ENCODE results near the gene IGFBPL1.
"Not testable (repeated sequence)": the region's sequence is repeated elsewhere in the genome, so short reads cannot be mapped to it uniquely, and the experiment has no call there.

The IGFBPL1 gene

DNA sequence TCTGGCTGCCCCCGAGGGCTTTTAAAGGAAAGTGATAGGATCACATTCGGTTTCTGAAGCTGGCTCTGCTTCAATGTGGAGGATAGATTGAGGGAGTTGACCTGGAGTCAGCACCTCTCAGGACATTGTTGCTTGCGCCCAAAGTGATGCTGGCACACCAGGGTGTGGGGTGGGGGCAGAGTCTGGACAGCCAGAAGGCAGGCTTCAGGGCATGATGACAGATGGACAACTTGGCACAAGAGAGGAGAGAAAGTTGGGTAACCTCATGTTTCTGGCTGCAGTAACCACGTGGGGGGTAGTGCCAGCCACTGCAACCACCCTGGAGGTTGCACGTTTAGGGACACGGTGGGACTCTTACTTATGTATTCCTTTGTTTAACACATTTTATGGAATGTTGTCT is 22.3 kb downstream of the IGFBPL1 start:
- in situ Hi-C loops (cut with MboI; ENCODE audit: low sequenced_read_pairs), result loop anchor here (10.0 kb wide), 1 partner anchor 63 kb away; no protein-coding TSS in a partner anchor

DNA sequence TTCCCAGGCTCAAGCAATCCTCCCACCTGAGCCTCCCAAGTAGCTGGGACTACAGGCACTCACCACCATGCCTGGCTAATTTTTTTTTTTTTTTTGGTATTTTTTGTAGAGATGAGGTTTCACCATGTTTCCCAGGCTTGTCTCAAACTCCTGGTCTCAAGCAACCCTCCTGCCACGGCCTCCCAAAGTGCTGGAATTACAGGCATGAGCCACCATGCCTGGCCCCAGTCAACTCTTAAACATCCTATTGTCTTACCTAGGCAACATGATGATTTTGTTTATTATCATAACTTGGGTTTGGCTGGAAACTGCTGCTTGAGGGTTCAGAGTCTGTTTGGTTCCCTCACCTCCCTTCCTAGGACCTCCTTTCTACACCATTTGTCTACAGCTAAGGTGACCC is 25.1 kb downstream of the IGFBPL1 start:
- in situ Hi-C loops (cut with MboI; ENCODE audit: low sequenced_read_pairs), result not testable (repeated sequence)

GRCh38 chr9:38396371-38396671 is 27.9 kb downstream of the IGFBPL1 start:
- in situ Hi-C loops (cut with MboI; ENCODE audit: low sequenced_read_pairs), result no loop called here

GRCh38 chr9:38395653-38396370 is 28.4 kb downstream of the IGFBPL1 start:
- in situ Hi-C loops (cut with MboI; ENCODE audit: low sequenced_read_pairs), result no loop called here

- in situ Hi-C loops (cut with MboI; ENCODE audit: low sequenced_read_pairs), result no loop called here
Observed at GRCh38 chr9:38394416-38394815, 29.8 kb downstream of the IGFBPL1 start.

- in situ Hi-C loops (cut with MboI; ENCODE audit: low sequenced_read_pairs), result no loop called here
Observed at GRCh38 chr9:38393128-38393796, 31.0 kb downstream of the IGFBPL1 start.

GRCh38 chr9:38392235-38393127 is 31.8 kb downstream of the IGFBPL1 start, which contains the start of gene ALDH1B1:
Gene ALDH1B1 (plus strand): TSS chr9:38392702. CDS start chr9:38395749, 3,047 bp downstream.
- in situ Hi-C loops (cut with MboI; ENCODE audit: low sequenced_read_pairs), result no loop called here

- in situ Hi-C loops (cut with MboI; ENCODE audit: low sequenced_read_pairs), result no loop called here
Observed at GRCh38 chr9:38391278-38392118, 32.8 kb downstream of the IGFBPL1 start.

DNA sequence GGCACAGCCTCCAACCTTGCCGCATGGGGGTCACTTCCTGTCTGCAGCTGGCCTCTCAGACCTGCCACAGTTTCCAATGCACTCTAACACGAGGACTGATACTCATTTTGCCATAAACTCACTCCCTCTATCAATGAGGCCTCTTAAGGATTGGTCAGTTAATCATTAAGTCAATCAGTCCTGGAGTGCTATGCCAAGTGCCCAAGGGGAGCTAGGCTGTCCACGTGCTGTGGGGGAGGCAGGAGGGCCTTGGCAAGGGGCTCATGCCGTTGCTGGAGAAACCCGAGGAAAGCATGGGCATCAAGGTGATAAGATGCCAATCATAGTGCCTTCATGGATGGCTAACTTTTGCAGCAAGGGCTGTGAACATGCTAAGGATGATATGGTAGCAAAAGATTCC is 33.4 kb downstream of the IGFBPL1 start:
- in situ Hi-C loops (cut with MboI; ENCODE audit: low sequenced_read_pairs), result no loop called here

DNA sequence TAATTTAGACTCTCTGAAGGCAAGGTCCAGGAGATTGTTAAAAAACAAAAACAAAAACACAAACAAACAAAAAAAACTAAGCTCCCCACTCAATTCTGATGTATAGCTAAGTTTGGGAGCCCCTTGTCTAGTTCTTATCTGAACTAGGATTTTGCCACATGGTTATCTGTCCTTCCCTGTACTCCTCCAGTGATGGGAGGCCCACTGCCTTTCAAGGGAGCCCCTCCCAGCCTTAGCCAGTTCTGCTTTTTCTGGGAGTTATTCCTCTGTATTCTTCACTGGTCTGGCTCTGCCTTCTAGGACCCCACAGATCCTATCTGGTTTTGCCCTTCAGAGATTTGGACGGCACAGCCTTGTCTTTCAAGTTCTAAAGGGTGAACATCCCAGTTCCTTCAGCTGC is 33.8 kb downstream of the IGFBPL1 start:
- in situ Hi-C loops (cut with MboI; ENCODE audit: low sequenced_read_pairs), result no loop called here

DNA sequence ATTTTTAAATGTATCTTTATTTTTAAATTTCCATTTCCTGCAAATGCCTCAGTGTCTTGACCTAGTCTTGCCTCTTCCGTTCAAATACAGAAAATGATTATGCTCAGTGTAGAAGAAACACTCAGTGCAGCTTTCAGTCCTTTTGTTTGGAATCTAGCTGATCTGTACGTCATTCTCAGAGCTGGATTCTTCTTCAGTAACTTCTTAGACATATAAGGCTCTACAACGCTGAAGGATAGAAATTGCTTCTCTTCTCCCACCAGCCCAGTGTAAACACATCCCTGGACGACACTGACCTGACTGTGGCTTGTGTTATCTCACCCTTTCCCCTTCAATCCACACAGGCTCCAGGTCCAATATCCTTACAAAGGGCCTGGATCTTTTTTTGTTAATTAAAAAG is 34.9 kb downstream of the IGFBPL1 start:
- in situ Hi-C loops (cut with MboI; ENCODE audit: low sequenced_read_pairs), result no loop called here

DNA sequence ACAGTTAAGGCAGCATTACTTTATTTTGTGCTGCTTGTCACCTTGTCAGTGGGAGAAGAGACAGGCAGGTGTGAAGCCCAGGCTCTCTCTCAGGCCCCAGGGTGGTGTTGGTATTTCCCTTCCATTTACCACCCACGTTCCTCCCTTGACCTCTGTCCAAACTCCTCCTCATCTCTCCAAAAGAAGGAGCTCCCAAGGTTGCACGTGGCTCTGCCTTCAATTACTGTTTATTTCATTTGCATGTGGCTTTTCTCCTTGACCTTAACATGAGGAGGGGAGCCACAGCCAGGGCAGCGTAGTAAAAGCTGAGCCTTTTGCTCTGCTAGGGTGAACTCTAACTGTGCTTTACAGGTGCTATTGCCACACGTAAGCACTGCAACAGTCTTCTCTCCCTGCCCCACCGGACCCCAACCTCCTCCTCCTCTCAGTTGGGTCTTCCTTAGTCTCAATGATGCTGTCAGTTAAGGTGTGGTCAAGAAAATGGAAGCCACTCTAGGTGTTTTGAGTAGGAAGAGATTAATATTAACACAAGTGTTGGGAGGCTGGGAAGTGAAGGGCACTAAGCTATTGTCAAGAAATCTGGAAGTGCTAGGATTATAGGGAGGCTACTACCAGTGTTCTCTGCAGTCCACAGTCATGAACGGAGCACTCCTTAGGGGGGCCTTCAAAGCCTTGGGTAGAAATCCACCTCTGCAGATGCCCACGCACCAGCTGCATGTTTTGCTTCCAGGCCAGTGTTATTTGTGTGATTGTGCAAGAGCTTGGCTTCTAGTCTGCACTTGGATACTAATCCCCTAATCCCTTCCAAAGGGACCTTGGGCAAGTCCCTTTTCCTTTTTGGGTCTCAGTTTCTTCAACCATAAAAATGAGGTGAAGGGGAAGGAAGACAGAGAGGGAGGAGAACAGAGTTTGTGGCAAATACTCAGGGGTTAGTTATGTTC is 35.7 kb downstream of the IGFBPL1 start:
- in situ Hi-C loops (cut with MboI; ENCODE audit: low sequenced_read_pairs), result no loop called here

DNA sequence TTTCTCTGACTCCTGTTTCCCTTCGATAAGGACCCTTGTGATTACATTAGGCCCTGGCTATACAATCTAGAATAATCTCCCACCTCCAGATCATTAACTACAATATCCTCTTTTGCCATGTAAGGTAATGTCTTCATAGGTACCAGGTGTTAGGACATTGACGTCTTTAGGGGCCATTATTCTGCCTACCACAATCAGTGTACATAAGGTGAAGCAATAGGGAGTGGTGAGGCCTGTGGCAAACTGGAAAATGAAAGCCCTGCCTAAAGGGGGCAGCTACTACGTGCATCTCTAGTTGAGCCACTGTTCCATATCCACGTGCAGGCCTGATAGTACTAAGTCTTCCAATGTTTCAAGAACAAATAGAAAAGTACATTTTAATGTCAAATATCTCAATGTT is 36.5 kb downstream of the IGFBPL1 start:
- in situ Hi-C loops (cut with MboI; ENCODE audit: low sequenced_read_pairs), result no loop called here

DNA sequence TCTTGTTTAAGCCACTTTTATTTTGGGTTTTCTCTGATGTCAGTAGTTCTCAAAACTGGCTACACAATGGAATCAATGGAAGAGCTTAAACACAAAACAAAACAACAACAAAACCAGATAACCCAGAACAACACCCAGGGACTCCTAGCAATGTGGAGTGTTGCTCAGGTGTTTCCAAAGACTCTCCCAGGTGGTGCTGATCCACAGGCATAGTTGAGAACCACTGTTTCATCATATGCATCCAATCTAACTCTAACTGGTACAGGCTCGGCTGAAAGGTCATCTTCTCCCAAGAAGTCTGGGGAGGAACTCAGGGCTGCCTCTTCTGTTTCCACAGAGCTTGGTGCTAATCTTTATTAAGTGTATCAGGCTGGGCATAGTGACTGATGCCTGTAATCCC is 37.2 kb downstream of the IGFBPL1 start:
- in situ Hi-C loops (cut with MboI; ENCODE audit: low sequenced_read_pairs), result no loop called here

DNA sequence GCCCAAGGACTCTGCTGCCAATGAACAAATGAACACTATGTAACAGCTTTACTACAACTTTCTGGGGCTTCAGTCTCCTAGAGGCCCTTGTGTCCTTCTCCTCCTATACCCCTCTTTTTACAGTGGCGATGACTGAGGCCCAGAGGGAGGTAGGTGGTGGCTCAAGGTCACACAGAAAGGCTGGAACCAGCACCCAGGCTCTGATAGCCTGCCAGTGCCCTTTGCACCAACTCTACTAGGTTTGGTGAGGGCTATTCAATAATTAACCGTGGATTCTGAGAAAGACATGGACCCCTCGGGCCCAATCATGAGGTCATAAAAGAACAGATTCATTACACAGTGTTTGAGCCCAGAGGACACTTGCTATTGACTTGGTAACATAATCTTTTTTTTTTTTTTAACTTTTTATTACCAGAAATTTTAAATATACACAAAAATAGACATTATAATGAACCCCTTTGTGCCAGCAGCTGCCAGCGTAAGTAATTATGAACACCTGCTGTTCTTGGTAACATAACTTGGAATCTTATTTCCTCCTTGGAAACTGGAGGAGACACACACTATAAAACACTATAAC is 37.8 kb downstream of the IGFBPL1 start:
- in situ Hi-C loops (cut with MboI; ENCODE audit: low sequenced_read_pairs), result no loop called here

DNA sequence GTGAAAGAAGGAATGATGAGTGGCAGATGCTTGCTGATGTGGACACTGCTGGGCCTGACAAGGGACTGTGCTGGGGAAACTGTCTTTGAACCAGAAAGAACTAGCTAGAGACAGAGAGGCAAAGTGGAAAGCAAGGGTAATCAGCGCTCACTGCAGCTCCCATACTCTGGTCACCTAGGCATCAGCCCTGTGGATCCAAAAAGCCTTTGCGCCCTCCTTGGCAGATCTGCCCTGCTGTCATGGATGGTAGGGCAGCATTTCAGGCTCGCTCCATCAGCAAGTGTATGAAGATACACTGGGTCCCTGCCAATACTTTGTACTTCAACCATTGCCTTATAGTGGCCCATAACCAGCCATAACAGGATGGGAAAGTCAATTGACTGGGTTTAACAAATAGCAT is 38.4 kb downstream of the IGFBPL1 start:
- in situ Hi-C loops (cut with MboI; ENCODE audit: low sequenced_read_pairs), result no loop called here

GRCh38 chr9:38384990-38385848 is 39.0 kb downstream of the IGFBPL1 start:
- in situ Hi-C loops (cut with MboI; ENCODE audit: low sequenced_read_pairs), result no loop called here

DNA sequence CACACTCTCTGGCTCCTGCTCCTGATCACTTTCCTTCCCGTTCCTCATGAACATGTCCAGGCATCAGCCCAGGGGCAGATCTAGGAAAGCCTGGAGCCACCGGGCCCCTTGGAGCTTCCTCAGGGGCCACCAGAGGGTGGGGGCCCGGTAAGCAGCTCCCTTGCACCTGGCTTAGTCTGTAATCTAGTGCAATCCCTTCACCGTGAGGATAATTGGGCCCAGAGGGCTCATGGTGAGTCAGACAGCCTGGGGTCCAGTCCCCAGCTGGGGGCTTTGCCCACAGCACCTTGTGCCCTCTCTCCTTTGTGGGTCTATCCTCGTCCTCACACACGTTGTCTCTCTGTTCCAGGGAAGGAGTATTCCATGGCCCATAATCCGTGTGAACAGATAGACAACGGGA is 42.1 kb downstream of the IGFBPL1 start:
- in situ Hi-C loops (cut with MboI; ENCODE audit: low sequenced_read_pairs), result no loop called here
